Measurements from ENCODE around the gene EHMT1.

The EHMT1 gene

GRCh38 chr9:137825324-137825989, 206.7 kb downstream of the EHMT1 start:
- DNase-seq (ENCODE audit: low read depth in 3 of 3): no peak

GRCh38 chr9:137827908-137828526, 209.2 kb downstream of the EHMT1 start:
- no peak for DNase-seq (ENCODE audit: low read depth in 3 of 3)

DNA sequence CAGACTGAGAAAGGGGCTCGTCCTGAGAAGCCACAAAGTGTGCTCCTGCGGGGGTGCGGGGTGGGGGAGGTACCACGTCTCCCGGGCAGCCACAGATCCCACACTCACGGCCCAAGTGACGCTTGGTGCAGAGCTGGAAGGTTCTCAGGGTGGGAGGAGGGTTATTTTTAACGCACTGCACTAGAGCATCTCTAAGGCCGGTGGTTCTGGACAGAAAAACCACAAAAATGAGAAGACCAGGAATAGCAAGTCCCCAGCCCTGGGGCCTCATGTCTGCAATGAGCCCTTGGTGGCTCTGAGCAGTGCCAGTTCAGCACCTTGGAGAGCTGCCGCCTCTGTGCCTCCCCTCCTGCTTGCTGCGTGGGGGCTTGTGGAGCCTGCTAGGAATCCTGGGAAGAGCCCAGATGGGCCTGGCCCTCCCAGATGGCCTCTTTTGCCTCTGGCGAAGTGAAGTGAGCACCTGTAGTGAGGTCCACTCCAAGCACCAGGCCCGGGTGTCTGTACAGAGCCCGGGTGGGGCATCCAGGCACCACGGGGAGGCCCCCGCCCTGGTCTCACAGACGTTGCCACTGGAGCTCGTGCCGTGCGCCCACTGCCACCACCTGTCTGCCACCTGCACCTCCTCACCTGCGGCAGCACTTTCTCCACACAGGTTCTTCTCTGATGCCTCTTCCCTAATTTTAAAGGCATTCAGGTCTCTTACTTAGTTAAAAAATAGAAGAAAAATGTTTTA, 209.9 kb downstream of the EHMT1 start:
- no peak for DNase-seq (ENCODE audit: low read depth in 3 of 3)

DNA sequence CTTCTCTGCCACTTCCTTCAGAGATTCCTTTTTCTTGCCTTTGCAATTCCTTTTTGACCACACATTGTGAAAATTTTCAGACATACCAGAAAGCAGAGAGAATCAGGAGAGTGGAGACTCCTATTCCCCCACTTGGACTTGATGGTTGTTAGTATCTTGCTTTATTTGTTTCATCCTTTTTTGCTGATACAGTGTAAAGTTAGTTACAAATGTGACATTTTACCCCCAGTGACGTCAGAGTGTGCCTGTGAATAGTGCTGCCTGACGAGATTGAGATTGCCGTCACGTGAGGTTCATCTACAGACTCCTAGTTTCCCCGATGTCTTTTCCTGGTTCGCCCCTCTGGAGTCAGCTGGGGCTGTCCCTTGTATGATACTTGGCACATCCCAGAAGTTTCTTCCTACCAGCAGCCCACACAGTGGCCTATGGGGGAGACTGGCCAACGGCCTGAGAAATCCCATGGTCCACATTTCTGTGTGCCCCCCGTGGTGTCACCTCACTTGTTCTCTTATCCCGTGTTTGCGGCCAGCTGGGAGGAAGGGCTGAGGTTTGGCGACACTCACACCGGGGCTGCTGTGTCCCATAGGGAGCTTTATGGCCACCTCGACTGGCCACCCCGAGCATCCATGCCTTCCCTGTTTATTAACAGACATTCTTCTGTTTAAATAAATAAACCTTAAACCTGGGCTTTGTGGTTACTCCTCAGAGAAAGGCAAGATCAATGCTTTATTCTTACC, 210.6 kb downstream of the EHMT1 start:
- no peak for DNase-seq (ENCODE audit: low read depth in 3 of 3)

GRCh38 chr9:137832191-137832700, 213.4 kb downstream of the EHMT1 start:
- no peak for DNase-seq (ENCODE audit: low read depth in 3 of 3)

DNA sequence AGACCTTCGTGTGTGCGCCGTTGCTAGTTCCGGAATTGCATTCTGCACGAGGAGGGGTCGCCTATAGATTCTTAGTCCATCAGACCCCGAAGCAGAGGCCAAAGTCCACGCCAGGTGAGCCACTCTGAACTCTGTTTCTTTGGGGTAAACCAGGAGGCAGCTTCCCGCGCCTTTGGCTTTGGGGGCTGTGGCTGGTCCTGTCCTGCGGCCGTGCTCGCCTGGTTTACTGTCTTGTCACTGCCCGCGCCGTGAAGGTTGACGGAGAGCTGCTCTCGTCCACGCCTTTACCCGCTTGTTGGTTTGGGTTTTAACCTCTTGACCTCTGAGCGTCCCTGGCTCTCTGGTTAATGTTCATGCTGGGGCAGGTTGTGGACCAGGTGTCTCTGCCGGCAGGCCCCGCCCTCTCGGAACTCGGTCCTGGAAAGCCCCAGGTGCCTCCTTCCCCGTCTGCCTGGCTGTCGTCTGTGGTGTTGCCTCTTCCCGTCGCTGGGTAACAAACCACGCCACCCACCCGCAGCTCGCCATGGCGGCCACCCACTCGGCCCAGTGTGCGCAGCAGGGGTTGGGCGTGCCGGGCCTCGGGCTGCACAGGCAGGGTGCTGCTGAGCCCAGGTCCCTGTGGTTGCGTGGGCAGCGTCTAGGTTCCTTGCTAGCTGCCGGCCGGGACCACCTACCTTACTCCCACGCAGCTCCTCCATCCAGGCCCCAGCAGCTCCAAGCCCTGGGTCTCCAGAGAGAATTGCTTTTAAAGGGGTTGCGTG, 214.2 kb downstream of the EHMT1 start:
- DNase-seq (ENCODE audit: low read depth in 3 of 3): no peak

DNA sequence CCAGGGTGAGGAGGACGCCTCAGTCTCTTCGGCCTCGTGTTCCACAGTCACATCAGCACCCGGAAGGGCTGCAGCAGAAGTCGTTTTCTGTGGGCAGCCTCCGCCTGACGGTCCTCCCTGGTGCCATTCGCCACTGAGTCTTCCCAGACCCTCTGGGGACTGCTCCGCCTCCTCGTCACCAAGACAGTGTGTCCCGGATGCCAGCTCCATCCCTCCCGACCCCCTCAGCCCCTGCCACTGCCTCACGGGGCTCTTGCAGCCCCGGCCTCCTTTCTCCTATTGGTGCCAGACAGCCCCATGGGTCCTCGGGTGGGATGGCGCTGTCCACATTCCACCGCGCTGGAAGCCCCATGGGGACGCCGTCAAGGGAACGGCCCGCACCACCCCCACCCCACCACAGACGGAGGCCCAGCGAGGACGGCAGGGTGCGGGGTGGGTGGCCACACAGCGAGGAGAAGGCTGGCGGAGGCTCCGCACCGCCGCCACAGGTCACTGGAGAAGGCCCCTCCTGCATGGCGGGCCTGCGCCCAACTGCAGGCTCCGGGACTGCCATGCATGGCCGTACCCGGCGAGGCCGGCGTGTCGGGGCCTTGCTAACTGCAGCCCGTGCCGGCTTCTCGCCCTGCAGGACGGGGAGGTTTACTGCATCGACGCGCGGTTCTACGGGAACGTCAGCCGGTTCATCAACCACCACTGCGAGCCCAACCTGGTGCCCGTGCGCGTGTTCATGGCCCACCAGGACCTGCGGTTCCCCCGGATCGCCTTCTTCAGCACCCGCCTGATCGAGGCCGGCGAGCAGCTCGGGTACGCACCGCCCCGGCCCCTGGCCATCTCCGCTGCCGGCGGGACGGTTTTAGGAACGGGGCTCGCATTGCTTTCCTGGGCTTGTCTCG, 215.2 kb downstream of the EHMT1 start:
- no peak for DNase-seq (ENCODE audit: low read depth in 3 of 3)

GRCh38 chr9:137834846-137835546, 216.2 kb downstream of the EHMT1 start:
- no peak for DNase-seq (ENCODE audit: low read depth in 3 of 3)

DNA sequence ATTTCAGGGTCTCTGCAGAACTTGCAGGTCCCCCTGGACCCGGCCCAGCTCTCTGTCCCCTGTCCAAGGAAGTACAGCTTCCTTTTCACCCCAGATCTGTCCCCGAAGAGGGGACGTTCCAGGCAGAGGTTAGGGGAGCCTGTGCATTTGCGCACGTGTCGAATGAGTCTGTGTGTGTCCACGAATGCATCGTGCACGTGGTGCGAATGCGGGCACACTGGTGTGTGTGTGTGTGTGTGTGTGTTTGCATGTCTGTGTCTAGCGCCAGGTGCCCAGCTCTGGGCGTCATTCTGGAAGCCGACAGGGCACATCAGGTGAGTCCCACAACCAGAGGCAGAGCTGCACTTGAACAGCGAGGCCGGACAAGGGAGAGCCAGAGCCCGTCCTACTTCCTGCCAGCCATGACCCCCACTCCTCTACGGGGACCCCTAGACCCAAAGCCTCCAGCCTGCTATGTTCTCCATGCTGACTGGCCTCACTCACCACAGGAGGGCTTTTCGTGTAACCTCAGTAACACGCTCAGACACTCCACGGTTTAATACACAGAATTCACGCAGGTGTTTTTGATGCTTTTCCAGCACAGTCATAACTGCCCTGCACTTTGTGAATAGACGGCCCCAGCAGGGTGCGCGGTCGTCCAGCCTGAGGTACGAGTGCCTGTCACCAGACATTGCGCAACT, 217.5 kb downstream of the EHMT1 start:
- no peak for DNase-seq (ENCODE audit: low read depth in 3 of 3)

DNA sequence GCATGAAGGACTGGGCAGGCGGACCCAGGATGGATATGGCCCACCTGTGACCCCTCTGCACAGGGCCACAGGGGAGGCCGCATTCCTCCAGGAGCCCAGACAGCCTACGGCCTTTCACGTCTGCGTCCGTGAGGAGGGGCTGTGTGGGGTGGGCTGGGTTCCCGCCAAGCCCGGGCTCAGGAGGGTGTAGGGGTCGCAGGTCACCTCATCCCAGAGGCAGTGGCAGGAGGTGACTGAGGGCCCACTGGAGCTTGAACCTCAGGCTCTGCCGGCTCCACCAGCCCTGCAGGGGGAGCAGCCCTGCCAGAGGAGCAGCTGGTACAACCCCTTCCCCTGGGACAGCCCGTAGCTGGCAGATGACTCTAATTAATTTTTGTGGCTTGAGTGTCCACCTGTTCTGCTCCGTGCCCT, 218.0 kb downstream of the EHMT1 start:
- DNase-seq (ENCODE audit: low read depth in 3 of 3): no peak

DNA sequence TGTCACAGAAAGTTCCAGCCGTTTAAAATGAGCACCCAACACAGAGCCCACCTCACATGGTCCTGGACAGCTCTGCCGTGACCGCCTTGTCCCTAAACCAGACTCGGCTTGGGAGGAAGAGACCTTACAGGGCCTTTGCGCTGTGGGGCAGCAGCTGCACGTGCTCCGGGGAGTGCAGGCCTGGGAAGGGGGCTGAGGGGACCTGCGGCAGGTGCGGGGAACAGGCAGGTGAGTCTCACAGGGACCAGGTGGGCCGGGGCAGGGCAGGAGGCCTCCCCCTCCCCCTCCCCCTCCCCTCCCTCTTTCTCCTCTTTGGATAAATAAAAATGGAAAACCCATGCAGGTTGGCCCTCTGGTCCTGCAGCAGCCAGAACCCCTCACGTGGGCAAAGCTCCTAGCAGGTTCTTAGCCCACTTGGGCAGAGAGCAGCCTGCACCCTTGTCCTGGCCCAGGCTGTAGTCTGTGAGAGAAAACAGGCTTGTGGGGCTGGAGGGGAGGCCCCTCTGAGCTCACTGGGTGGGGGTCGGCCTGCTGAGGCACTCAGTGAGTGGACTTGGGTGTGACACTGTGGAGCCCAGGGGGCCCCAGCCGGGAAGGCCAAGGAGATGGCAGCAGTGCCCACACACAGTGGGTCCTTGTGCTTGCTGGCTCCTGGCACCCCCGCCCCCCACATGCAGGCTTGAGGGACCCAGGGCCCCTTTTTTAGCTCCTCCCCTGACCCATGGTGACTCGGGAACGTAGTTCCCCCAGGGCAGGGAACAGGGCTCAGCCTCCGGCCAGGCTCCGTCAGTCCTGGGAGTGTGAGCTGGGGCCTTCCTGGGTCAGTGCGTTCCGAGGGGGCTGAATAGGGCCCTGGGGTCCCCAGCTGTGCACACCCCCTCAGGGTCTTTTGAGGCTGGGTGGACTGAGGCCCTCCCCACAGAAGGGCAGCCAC, 218.8 kb downstream of the EHMT1 start:
- no peak for DNase-seq (ENCODE audit: low read depth in 3 of 3)

DNA sequence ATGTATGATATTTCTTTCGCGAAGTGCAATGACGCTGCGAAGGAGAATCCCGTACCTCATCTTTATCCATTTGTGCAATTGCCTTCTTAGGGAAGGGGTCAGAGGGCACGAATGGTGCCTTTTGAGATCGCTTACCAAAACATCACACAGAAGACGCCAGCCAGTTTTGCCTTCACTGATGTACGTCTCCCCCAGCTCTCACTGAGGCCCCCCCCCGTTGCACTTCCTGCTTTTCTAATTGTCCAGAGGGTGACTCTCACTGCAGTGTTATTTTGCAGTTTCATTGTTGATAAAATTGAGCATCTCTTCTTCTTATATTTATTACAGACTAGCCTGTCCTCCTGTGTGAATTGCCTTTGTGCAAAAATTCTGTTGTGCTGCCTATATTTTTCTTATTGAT, 219.8 kb downstream of the EHMT1 start:
- no peak for DNase-seq (ENCODE audit: low read depth in 3 of 3)

DNA sequence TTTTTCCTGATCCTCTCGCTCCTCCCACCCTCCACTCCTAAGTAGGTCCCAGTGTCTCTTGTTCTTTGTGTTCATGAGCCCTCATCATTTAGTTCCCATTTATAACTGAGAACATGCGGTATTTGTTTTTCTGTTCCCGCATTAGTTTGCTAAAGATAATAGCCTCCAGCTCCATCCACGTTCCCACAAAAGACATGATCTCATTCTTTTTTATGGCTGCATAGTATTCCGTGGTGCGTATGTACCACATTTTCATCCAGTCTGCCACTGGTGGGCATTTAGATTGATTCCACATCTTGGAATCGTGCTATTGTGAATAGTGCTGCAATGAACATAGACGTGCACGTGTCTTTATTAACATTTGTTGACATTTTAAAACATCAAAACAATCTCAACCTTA, 224.6 kb downstream of the EHMT1 start:
- no peak for DNase-seq (ENCODE audit: low read depth in 3 of 3)

- no peak for DNase-seq (ENCODE audit: low read depth in 3 of 3)
Observed at GRCh38 chr9:137851516-137852267, 232.9 kb downstream of the EHMT1 start.

GRCh38 chr9:137853392-137853995, 234.7 kb downstream of the EHMT1 start:
- no peak for DNase-seq (ENCODE audit: low read depth in 3 of 3)

GRCh38 chr9:137860361-137860760, 241.6 kb downstream of the EHMT1 start:
- no peak for DNase-seq (ENCODE audit: low read depth in 3 of 3)

GRCh38 chr9:137865581-137866145, 246.9 kb downstream of the EHMT1 start:
- DNase-seq (ENCODE audit: low read depth in 3 of 3): no peak

Data from stimulated activated CD4-positive, alpha-beta T cell treated with anti-CD3 and anti-CD28 coated beads, TNF-alpha, amount 100 ng/mL, for 24 hours (primary cell).